ENCODE results near the gene SLC6A16. TPM values are rescaled to one million over a fixed set of nuclear protein-coding genes. Genes with fewer than 3 reads are reported as not detected.

SLC6A16 gene
- total RNA-seq, 1 donor from 2014 or later: 5.0 TPM

- H3K79me2 ChIP-seq (ENCODE audit: low read depth): peaks cover 66% of the 10 kb centered on the region
- Mint-ChIP-seq H3K4me3 (no peak overlapping the region), H3K27ac (peak overlapping the region; percentile 99), H3K9me3 (no peaks in the 10 kb centered on the region), H3K36me3 (peaks cover 21% of the 10 kb centered on the region), H3K27me3 (ENCODE audit: insufficient read depth, low read depth) (peaks cover 10% of the 10 kb centered on the region), H3K4me1 (peaks cover 26% of the 10 kb centered on the region)
- no peak for TF ChIP-seq EZH2 (IDR thresholded peaks at IDR 0.05)
- TF ChIP-seq, protein P1, sequence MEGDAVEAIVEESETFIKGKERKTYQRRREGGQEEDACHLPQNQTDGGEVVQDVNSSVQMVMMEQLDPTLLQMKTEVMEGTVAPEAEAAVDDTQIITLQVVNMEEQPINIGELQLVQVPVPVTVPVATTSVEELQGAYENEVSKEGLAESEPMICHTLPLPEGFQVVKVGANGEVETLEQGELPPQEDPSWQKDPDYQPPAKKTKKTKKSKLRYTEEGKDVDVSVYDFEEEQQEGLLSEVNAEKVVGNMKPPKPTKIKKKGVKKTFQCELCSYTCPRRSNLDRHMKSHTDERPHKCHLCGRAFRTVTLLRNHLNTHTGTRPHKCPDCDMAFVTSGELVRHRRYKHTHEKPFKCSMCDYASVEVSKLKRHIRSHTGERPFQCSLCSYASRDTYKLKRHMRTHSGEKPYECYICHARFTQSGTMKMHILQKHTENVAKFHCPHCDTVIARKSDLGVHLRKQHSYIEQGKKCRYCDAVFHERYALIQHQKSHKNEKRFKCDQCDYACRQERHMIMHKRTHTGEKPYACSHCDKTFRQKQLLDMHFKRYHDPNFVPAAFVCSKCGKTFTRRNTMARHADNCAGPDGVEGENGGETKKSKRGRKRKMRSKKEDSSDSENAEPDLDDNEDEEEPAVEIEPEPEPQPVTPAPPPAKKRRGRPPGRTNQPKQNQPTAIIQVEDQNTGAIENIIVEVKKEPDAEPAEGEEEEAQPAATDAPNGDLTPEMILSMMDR (IDR thresholded peaks at IDR 0.05): no peak
- no peak for TF ChIP-seq EZH2phosphoT487 (IDR thresholded peaks at IDR 0.05)
- H3F3A ChIP-seq (ENCODE audit: low read depth): peaks cover 27% of the 10 kb centered on the region
- peak overlapping the region; percentile 94 for H3K27ac ChIP-seq
- no peaks in the 10 kb centered on the region for H3K9me3 ChIP-seq (ENCODE audit: low read depth)
- peak overlapping the region; percentile 76 for H3K4me3 ChIP-seq
- H3K27me3 ChIP-seq: no peaks in the 10 kb centered on the region
- H3K36me3 ChIP-seq: peaks cover 6% of the 10 kb centered on the region
- DNase-seq (ENCODE audit: low spot score): peak; percentile 90
- H4K20me1 ChIP-seq (ENCODE audit: low read depth): peaks cover 11% of the 10 kb centered on the region
- H3K4me1 ChIP-seq: peaks cover 16% of the 10 kb centered on the region
- peak overlapping the region; percentile 90 for H3K9ac ChIP-seq
- H2AFZ ChIP-seq (replicated peaks): no peak overlapping the region
- H3K4me2 ChIP-seq: peak overlapping the region; percentile 95
Observed at GRCh38 chr19:49361438-49362047, 36.6 kb upstream of the SLC6A16 start.

DNA sequence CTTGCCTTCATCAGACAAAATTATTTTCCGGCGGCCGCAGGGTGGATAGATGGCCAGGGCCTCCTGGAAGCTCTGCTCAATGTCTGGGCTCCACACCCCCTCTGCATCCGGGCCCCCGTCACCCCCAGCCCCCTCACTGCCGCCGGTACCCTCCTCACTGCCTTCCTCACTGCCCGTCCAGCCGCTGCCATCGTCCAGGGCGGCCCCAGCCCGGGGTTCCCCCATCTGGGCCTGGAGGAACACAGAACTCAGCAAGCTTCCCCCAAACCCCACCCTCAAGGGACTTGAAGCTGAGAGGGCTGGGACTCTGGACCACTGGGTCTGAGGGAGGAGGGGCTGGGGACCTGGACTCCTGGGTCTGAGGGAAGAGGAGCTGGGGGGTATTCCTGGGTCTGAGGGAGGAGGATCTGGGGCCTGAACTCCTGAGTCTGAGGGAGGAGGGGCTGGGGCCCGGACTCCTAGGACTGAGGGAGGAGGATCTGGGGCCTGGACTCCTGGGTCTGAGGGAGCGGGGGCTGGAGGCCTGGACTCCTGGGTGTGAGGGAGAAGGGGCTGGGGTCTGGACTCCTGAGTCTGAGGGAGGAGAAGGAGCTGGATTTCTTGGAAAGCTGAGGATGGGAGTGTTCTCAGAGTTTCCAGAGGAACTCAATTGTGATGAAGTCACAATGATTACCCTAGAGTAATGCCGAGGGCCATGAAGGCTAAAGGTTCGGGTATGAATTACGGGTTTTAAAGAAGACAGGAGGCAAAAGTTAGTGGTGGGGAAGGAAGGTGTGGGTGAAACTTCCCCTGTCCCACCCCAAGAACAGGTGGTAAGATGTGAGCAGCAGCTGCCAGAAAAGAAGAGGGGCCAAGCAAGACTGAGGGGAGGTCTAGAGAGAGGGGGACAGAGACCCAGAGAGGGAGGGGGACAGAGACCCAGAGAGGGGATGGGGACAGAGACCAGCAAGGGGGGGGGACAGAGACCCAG lies 35.1 kb upstream of the SLC6A16 start:
- H3K4me3 Mint-ChIP-seq: no peak overlapping the region
- H3K36me3 Mint-ChIP-seq: peaks cover 29% of the 10 kb centered on the region
- H3K4me3 ChIP-seq: peak overlapping the region; percentile 76
- H3F3A ChIP-seq (ENCODE audit: low read depth): peaks cover 27% of the 10 kb centered on the region
- TF ChIP-seq EZH2 (IDR thresholded peaks at IDR 0.05) (no peak), EZH2phosphoT487 (IDR thresholded peaks at IDR 0.05) (no peak)
- TF ChIP-seq, protein P1 (IDR thresholded peaks at IDR 0.05): no peak
- no peak overlapping the region for H3K27ac ChIP-seq
- H3K4me2 ChIP-seq: peak overlapping the region; percentile 95
- peaks cover 16% of the 10 kb centered on the region for H3K4me1 ChIP-seq
- peak overlapping the region; percentile 90 for H3K9ac ChIP-seq
- H3K27ac Mint-ChIP-seq: peak overlapping the region; percentile 99
- peaks cover 80% of the 10 kb centered on the region for H3K79me2 ChIP-seq (ENCODE audit: low read depth)
- H3K27me3 Mint-ChIP-seq (ENCODE audit: insufficient read depth, low read depth): peaks cover 9% of the 10 kb centered on the region
- peaks cover 6% of the 10 kb centered on the region for H3K36me3 ChIP-seq
- no peak for DNase-seq (ENCODE audit: low spot score)
- H2AFZ ChIP-seq (replicated peaks): no peak overlapping the region
- H3K9me3 ChIP-seq (ENCODE audit: low read depth): no peaks in the 10 kb centered on the region
- H3K27me3 ChIP-seq: no peaks in the 10 kb centered on the region
- H3K9me3 Mint-ChIP-seq: no peaks in the 10 kb centered on the region
- peaks cover 20% of the 10 kb centered on the region for H4K20me1 ChIP-seq (ENCODE audit: low read depth)
- H3K4me1 Mint-ChIP-seq: peaks cover 32% of the 10 kb centered on the region

GRCh38 chr19:49357186-49357585 lies 32.2 kb upstream of the SLC6A16 start:
- no peak overlapping the region for H3K27ac ChIP-seq
- H3K9ac ChIP-seq: no peak overlapping the region
- H3K4me1 ChIP-seq: peaks cover 13% of the 10 kb centered on the region
- H3K79me2 ChIP-seq (ENCODE audit: low read depth): peaks cover 83% of the 10 kb centered on the region
- H2AFZ ChIP-seq (replicated peaks): no peak overlapping the region
- no peaks in the 10 kb centered on the region for H3K9me3 ChIP-seq (ENCODE audit: low read depth)
- no peaks in the 10 kb centered on the region for H3K27me3 ChIP-seq
- H3K9me3 Mint-ChIP-seq: no peaks in the 10 kb centered on the region
- peaks cover 12% of the 10 kb centered on the region for H3K27me3 Mint-ChIP-seq (ENCODE audit: insufficient read depth, low read depth)
- H3K36me3 Mint-ChIP-seq: peaks cover 44% of the 10 kb centered on the region
- H3K36me3 ChIP-seq: peaks cover 13% of the 10 kb centered on the region
- DNase-seq (ENCODE audit: low spot score): no peak
- no peak overlapping the region for H3K4me3 ChIP-seq
- peaks cover 20% of the 10 kb centered on the region for H4K20me1 ChIP-seq (ENCODE audit: low read depth)
- H3F3A ChIP-seq (ENCODE audit: low read depth): peaks cover 7% of the 10 kb centered on the region
- TF ChIP-seq EZH2 (IDR thresholded peaks at IDR 0.05) (no peak), EZH2phosphoT487 (IDR thresholded peaks at IDR 0.05) (no peak)
- TF ChIP-seq, protein P1 (IDR thresholded peaks at IDR 0.05): no peak
- H3K4me2 ChIP-seq: no peak overlapping the region
- H3K27ac Mint-ChIP-seq: peak overlapping the region; percentile 73
- peak overlapping the region; percentile 50 for H3K4me3 Mint-ChIP-seq
- H3K4me1 Mint-ChIP-seq: peaks cover 35% of the 10 kb centered on the region

Data from neural progenitor cell (in vitro differentiated cells).